A673 (cell line): Measurements from ENCODE around the gene SIK2. TPM values are rescaled to one million over a fixed set of nuclear protein-coding genes. Genes with fewer than 3 reads are reported as not detected.

ENCODE experiments used
- BruUV-seq: library from RNA; stranded (reverse); fragments of 400-500 nt; replicated peaks from 2 replicates; lab custom pipeline; 2021; lab: Mats Ljungman, UMichigan
- CTCF ChIA-PET: fragments of 300-600 bp; sonication (Branson Sonifier 250); formaldehyde crosslinking; loops from one replicate; lab custom pipeline; 2022; ENCODE audit warnings: antibody characterized with exemption; lab: Charles Lee
- POLR2A ChIA-PET: fragments of 300-600 bp; sonication (Branson Sonifier 250); formaldehyde crosslinking; loops from one replicate; lab custom pipeline; 2022; ENCODE audit warnings: antibody characterized with exemption; ENCODE audit not compliant: low non-redundant PET; lab: Charles Lee
- DNase-seq: peaks from one replicate; pipeline ENCODE4 v3.0.0-alpha.2; 2015; ENCODE audit warnings: low spot score
- H3K27ac ChIP-seq: fragments of 200-600 bp; sonication (generic); 2 replicates; pipeline ENCODE4 v1.5.1; 2016; ENCODE audit warnings: mixed run types, low read depth, mild to moderate bottlenecking, mixed read lengths, antibody characterized with exemption, low read length; ENCODE audit not compliant: poor library complexity, severe bottlenecking
- H3K27me3 ChIP-seq: fragments of 200-600 bp; sonication (generic); replicated peaks from 2 replicates; pipeline ENCODE4 v1.6.1; 2017; ENCODE audit warnings: mixed run types, low read depth, mild to moderate bottlenecking, mixed read lengths, antibody characterized with exemption, low read length; ENCODE audit not compliant: insufficient read depth, poor library complexity
- H3K36me3 ChIP-seq: fragments of 200-600 bp; sonication (generic); 2 replicates; pipeline ENCODE4 v1.6.1; 2016; ENCODE audit warnings: mixed run types, mild to moderate bottlenecking, mixed read lengths, antibody characterized with exemption, low read length; ENCODE audit not compliant: insufficient read depth, poor library complexity, severe bottlenecking
- H3K4me1 ChIP-seq: fragments of 200-600 bp; sonication (generic); 2 replicates; pipeline ENCODE4 v1.6.1; 2017; ENCODE audit warnings: mixed run types, mild to moderate bottlenecking, mixed read lengths, antibody characterized with exemption, low read length; ENCODE audit not compliant: insufficient read depth, poor library complexity, severe bottlenecking
- H3K4me3 ChIP-seq: fragments of 200-600 bp; sonication (generic); 2 replicates; pipeline ENCODE4 v1.5.1; 2016; ENCODE audit warnings: low read depth, mixed run types, mild to moderate bottlenecking, mixed read lengths, low read length; ENCODE audit not compliant: poor library complexity, severe bottlenecking
- H3K9me3 ChIP-seq: fragments of 200-600 bp; sonication (generic); 2 replicates; pipeline ENCODE4 v1.6.1; 2016; ENCODE audit warnings: mixed run types, low read depth, mild to moderate bottlenecking, mixed read lengths, antibody characterized with exemption, low read length; ENCODE audit not compliant: poor library complexity, severe bottlenecking
- EZH2 ChIP-seq: fragments of 200-600 bp; sonication (generic); IDR thresholded peaks from 2 replicates; pipeline ENCODE4 v1.6.1; 2017; ENCODE audit warnings: borderline replicate concordance, low read depth, mild to moderate bottlenecking, mixed read lengths, antibody characterized with exemption, low read length; ENCODE audit not compliant: poor library complexity, severe bottlenecking
- intact Hi-C: fragments of 100-400 bp; cut with micrococcal nuclease; formaldehyde crosslinking; loops from one replicate; pipeline ENCODE4 v1.10.0; 2022; ENCODE audit not compliant: unreplicated experiment
- total RNA-seq: library from RNA; stranded (reverse); gene quantifications from 2 replicates; pipeline ENCODE4 v1.2.3, GENCODE V29; 2021
- TF ChIP-seq, protein P1 (sequence below): fragments of 300-800, 200-600 bp; sonication (generic); conservative IDR thresholded peaks from 2 replicates; pipeline ENCODE4 v1.5.1; 2017; ENCODE audit warnings: low read depth, mild to moderate bottlenecking, antibody characterized with exemption, low read length, moderate library complexity, mixed read lengths

The SIK2 gene
- total RNA-seq, 1 experiment from 2014 or later, result 18.7 TPM

GRCh38 chr11:111707039-111707690 lies 104.9 kb downstream of the SIK2 start:
- H3K36me3 ChIP-seq, result peaks cover 11% of the 10 kb centered on the region
- BruUV-seq, result no TSS peak
- no peak overlapping the region for H3K27ac ChIP-seq
- ChIA-PET CTCF (no interaction called here), POLR2A (no interaction called here)
- intact Hi-C loops, result no loop called here
- H3K4me3 ChIP-seq, result no peak overlapping the region
- peaks cover 7% of the 10 kb centered on the region for H3K4me1 ChIP-seq
- H3K27me3 ChIP-seq, result no peaks in the 10 kb centered on the region
- no peaks in the 10 kb centered on the region for H3K9me3 ChIP-seq
- DNase-seq, result peak; percentile 69
- TF ChIP-seq, protein P1, sequence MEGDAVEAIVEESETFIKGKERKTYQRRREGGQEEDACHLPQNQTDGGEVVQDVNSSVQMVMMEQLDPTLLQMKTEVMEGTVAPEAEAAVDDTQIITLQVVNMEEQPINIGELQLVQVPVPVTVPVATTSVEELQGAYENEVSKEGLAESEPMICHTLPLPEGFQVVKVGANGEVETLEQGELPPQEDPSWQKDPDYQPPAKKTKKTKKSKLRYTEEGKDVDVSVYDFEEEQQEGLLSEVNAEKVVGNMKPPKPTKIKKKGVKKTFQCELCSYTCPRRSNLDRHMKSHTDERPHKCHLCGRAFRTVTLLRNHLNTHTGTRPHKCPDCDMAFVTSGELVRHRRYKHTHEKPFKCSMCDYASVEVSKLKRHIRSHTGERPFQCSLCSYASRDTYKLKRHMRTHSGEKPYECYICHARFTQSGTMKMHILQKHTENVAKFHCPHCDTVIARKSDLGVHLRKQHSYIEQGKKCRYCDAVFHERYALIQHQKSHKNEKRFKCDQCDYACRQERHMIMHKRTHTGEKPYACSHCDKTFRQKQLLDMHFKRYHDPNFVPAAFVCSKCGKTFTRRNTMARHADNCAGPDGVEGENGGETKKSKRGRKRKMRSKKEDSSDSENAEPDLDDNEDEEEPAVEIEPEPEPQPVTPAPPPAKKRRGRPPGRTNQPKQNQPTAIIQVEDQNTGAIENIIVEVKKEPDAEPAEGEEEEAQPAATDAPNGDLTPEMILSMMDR, result no peak
- no peak for TF ChIP-seq EZH2

GRCh38 chr11:111707691-111708067 lies 105.4 kb downstream of the SIK2 start:
- POLR2A ChIA-PET, result no interaction called here
- TF ChIP-seq EZH2, result no peak
- TF ChIP-seq, protein P1, result no peak
- H3K36me3 ChIP-seq, result peaks cover 11% of the 10 kb centered on the region
- no peak overlapping the region for H3K4me3 ChIP-seq
- H3K27ac ChIP-seq, result no peak overlapping the region
- no peak for DNase-seq
- H3K9me3 ChIP-seq, result no peaks in the 10 kb centered on the region
- intact Hi-C loops, result no loop called here
- CTCF ChIA-PET, result no interaction called here
- no peaks in the 10 kb centered on the region for H3K27me3 ChIP-seq
- peaks cover 7% of the 10 kb centered on the region for H3K4me1 ChIP-seq
- no TSS peak for BruUV-seq

- intact Hi-C loops, result no loop called here
Observed at GRCh38 chr11:111714522-111714921, 112.3 kb downstream of the SIK2 start.

More at GRCh38 chr11:111714522-111714921, 112.3 kb downstream of the SIK2 start:
- no peak for TF ChIP-seq EZH2
- TF ChIP-seq, protein P1, result no peak
- Histone ChIP-seq H3K4me3 (no peak overlapping the region), H3K27me3 (no peaks in the 10 kb centered on the region), H3K36me3 (no peaks in the 10 kb centered on the region), H3K27ac (no peak overlapping the region), H3K4me1 (peaks cover 11% of the 10 kb centered on the region), H3K9me3 (no peaks in the 10 kb centered on the region)
- DNase-seq, result no peak
- ChIA-PET CTCF (no interaction called here), POLR2A (no interaction called here)
- no TSS peak for BruUV-seq
